Measurements from ENCODE around the gene OSBPL3.
A peak's percentile ranks its signal among the peaks of the same experiment; 100 is the strongest.

Gene OSBPL3

GRCh38 chr7:24756545-24757352 lies 223.2 kb downstream of the OSBPL3 start:
- peak; percentile 11 for DNase-seq

- DNase-seq, result no peak
These were observed 224.2 kb downstream of the OSBPL3 start for GRCh38 chr7:24755541-24756407.

GRCh38 chr7:24754906-24755506 lies 225.0 kb downstream of the OSBPL3 start:
- DNase-seq, result no peak

GRCh38 chr7:24752073-24752800 lies 227.7 kb downstream of the OSBPL3 start:
- DNase-seq, result no peak

- no peak for DNase-seq
These were observed 228.5 kb downstream of the OSBPL3 start for GRCh38 chr7:24751484-24751883.

GRCh38 chr7:24750441-24751055 lies 229.4 kb downstream of the OSBPL3 start:
- DNase-seq, result no peak

- no peak for DNase-seq
These were observed 231.5 kb downstream of the OSBPL3 start for GRCh38 chr7:24748521-24748920.
